Measurements from ENCODE around the gene FOXP2.

The FOXP2 gene

GRCh38 chr7:114414156-114415063, at the start of gene FOXP2 (continued):
- TF ChIP-seq SCRT1 (tag by site-specific recombination; IDR thresholded peaks at IDR 0.05; ENCODE audit: borderline replicate concordance) (peak; percentile 67), ZNF449 (tag by site-specific recombination; IDR thresholded peaks at IDR 0.05) (no peak), EGR2 (tag by site-specific recombination; IDR thresholded peaks at IDR 0.05; ENCODE audit: low read depth) (no peak), PBX3 (CRISPR knock-in tag; IDR thresholded peaks at IDR 0.05) (no peak), BCL11B (tag by site-specific recombination; IDR thresholded peaks at IDR 0.05; ENCODE audit: low read depth) (no peak), ZNF184 (tag by site-specific recombination; IDR thresholded peaks at IDR 0.05) (no peak), KLF10 (tag by site-specific recombination; IDR thresholded peaks at IDR 0.05) (no peak), ZNF629 (tag by site-specific recombination; IDR thresholded peaks at IDR 0.05) (peak; percentile 27; the same call in 1 of the 2 replicates), ZFP37 (tag by site-specific recombination; IDR thresholded peaks at IDR 0.05) (no peak), ZNF274 (IDR thresholded peaks at IDR 0.05; ENCODE audit: low read length) (no peak), ZNF274 (tag by site-specific recombination; IDR thresholded peaks at IDR 0.05; ENCODE audit: borderline replicate concordance) (no peak), ZNF707 (tag by site-specific recombination; IDR thresholded peaks at IDR 0.05) (no peak), ZNF138 (tag by site-specific recombination; IDR thresholded peaks at IDR 0.05; ENCODE audit: borderline replicate concordance) (no peak), GLI2 (tag by site-specific recombination; IDR thresholded peaks at IDR 0.05; ENCODE audit: borderline replicate concordance, low read depth) (no peak), ZNF501 (tag by site-specific recombination; IDR thresholded peaks at IDR 0.05) (peak; percentile 70; the same call in 1 of the 2 replicates), ZNF398 (tag by site-specific recombination; IDR thresholded peaks at IDR 0.05) (peak; percentile 61), KLF16 (tag by site-specific recombination; IDR thresholded peaks at IDR 0.05) (peak; percentile 73; the same call in 1 of the 2 replicates), ZNF660 (tag by site-specific recombination; IDR thresholded peaks at IDR 0.05) (no peak), ZIC2 (tag by site-specific recombination; IDR thresholded peaks at IDR 0.05) (0 out of 2 replicates have a peak, but pooled peaks have one; percentile 11), KLF7 (tag by site-specific recombination; IDR thresholded peaks at IDR 0.05; ENCODE audit: borderline replicate concordance) (no peak), ZNF621 (tag by site-specific recombination; IDR thresholded peaks at IDR 0.05) (no peak), ZNF155 (tag by site-specific recombination; IDR thresholded peaks at IDR 0.05) (no peak), REPIN1 (tag by site-specific recombination; IDR thresholded peaks at IDR 0.05; ENCODE audit: low read depth) (no peak), TSHZ1 (tag by site-specific recombination; IDR thresholded peaks at IDR 0.05; ENCODE audit: borderline replicate concordance) (peak; percentile 54), ZNF169 (tag by site-specific recombination; IDR thresholded peaks at IDR 0.05) (no peak), ZSCAN30 (tag by site-specific recombination; IDR thresholded peaks at IDR 0.05) (no peak), MEIS1 (CRISPR knock-in tag; IDR thresholded peaks at IDR 0.05; ENCODE audit: borderline replicate concordance) (no peak), ZNF692 (tag by site-specific recombination; IDR thresholded peaks at IDR 0.05) (peak; percentile 36; the same call in 1 of the 2 replicates), ZNF473 (tag by site-specific recombination; IDR thresholded peaks at IDR 0.05) (no peak), ZBTB17 (tag by site-specific recombination; IDR thresholded peaks at IDR 0.05) (peak; percentile 84), TCF7L2 (IDR thresholded peaks at IDR 0.05; ENCODE audit: borderline replicate concordance, low read depth, low read length) (peak; percentile 86)

Data from HEK293 (cell line).